Left ventricle myocardium inferior (tissue), 1 donor: Measurements from ENCODE around the gene CXCL17. TPM values are rescaled to one million over a fixed set of nuclear protein-coding genes. Genes with fewer than 3 reads are reported as not detected.

Experiments used
- DNase-seq: peaks from one replicate; pipeline ENCODE4 v3.0.0-alpha.2; 2020
- H3K27ac ChIP-seq: fragments of 200-600 bp; replicated peaks from 2 replicates; pipeline ENCODE4 v1.8.0; 2021
- H3K27me3 ChIP-seq: fragments of 200-600 bp; 2 replicates; pipeline ENCODE4 v1.8.0; 2021; ENCODE audit warnings: low read depth
- H3K36me3 ChIP-seq: fragments of 200-600 bp; 2 replicates; pipeline ENCODE4 v1.8.0; 2021
- H3K4me1 ChIP-seq: fragments of 200-600 bp; 2 replicates; pipeline ENCODE4 v1.8.0; 2021
- H3K4me3 ChIP-seq: fragments of 200-600 bp; 2 replicates; pipeline ENCODE4 v1.8.0; 2021; ENCODE audit warnings: mild to moderate bottlenecking, moderate library complexity
- H3K9me3 ChIP-seq: fragments of 200-600 bp; replicated peaks from 2 replicates; pipeline ENCODE4 v1.8.0; 2021
- intact Hi-C: fragments of 100-400 bp; cut with micrococcal nuclease; formaldehyde crosslinking; loops from one replicate; pipeline ENCODE4 v1.11.0; 2022
- total RNA-seq: library from RNA; stranded (reverse); fragmentation: NEBNext Ultra II Directional; extraction: Animal tissue kit (Norgen Biotek cat#: 25700); gene quantifications from one replicate; pipeline ENCODE4 v1.2.1, GENCODE V29; 2021
- TF ChIP-seq, protein P1 (sequence below): fragments of 200-600 bp; IDR thresholded peaks from 2 replicates; pipeline ENCODE4 v1.8.0; 2021; ENCODE audit warnings: antibody characterized with exemption, mild to moderate bottlenecking, borderline replicate concordance
- donor health status: DM: no; HTN: yes; CAD: no; lungs with severe emphysema.

CXCL17 gene
- total RNA-seq, 1 donor from 2014 or later, result not detected

DNA sequence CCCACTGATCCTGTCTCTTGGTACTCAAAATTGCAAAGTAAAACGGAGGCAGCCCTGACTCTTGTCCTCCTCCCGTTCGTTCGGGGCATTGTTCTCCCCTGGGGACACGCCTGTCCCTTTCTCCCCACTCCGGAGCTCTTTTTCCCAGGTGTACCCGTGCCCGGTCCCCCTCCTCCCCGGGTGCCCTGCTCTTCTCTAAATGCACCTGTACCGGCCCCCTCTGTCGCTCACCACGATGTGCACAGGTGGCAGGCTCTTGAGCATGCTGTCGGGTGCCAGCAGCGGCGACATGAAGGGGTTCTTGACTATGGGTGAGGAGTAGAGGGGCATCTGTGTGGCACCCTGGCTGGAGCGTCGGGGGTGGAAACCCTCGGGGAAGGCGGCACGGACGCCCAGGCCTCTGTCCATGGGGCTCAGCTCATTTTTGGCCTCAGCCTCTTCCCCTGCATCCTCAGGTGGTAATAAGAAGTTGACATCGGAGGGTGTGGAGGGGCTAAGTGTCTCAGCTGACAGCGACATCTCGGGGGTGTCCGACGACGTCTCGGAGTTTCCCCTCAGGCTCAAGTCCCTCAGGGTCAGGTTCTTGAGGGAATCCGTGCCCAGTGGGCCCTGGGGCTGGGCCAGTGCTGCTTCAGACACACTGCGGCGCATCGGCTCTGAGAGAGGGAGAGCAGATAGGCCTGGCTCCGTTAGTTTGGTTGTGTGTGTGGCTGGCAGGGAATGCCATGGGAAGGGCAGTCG lies 40.2 kb downstream of the CXCL17 start:
- peak overlapping the region; percentile 72 for H3K4me3 ChIP-seq
- H3K9me3 ChIP-seq, result no peaks in the 10 kb centered on the region
- DNase-seq, result no peak
- peak overlapping the region; percentile 80 for H3K27ac ChIP-seq
- TF ChIP-seq, protein P1, sequence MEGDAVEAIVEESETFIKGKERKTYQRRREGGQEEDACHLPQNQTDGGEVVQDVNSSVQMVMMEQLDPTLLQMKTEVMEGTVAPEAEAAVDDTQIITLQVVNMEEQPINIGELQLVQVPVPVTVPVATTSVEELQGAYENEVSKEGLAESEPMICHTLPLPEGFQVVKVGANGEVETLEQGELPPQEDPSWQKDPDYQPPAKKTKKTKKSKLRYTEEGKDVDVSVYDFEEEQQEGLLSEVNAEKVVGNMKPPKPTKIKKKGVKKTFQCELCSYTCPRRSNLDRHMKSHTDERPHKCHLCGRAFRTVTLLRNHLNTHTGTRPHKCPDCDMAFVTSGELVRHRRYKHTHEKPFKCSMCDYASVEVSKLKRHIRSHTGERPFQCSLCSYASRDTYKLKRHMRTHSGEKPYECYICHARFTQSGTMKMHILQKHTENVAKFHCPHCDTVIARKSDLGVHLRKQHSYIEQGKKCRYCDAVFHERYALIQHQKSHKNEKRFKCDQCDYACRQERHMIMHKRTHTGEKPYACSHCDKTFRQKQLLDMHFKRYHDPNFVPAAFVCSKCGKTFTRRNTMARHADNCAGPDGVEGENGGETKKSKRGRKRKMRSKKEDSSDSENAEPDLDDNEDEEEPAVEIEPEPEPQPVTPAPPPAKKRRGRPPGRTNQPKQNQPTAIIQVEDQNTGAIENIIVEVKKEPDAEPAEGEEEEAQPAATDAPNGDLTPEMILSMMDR, result no peak
- peaks cover 32% of the 10 kb centered on the region for H3K4me1 ChIP-seq
- H3K36me3 ChIP-seq, result peaks cover 27% of the 10 kb centered on the region
- no peaks in the 10 kb centered on the region for H3K27me3 ChIP-seq
- intact Hi-C loops, result no loop called here

DNA sequence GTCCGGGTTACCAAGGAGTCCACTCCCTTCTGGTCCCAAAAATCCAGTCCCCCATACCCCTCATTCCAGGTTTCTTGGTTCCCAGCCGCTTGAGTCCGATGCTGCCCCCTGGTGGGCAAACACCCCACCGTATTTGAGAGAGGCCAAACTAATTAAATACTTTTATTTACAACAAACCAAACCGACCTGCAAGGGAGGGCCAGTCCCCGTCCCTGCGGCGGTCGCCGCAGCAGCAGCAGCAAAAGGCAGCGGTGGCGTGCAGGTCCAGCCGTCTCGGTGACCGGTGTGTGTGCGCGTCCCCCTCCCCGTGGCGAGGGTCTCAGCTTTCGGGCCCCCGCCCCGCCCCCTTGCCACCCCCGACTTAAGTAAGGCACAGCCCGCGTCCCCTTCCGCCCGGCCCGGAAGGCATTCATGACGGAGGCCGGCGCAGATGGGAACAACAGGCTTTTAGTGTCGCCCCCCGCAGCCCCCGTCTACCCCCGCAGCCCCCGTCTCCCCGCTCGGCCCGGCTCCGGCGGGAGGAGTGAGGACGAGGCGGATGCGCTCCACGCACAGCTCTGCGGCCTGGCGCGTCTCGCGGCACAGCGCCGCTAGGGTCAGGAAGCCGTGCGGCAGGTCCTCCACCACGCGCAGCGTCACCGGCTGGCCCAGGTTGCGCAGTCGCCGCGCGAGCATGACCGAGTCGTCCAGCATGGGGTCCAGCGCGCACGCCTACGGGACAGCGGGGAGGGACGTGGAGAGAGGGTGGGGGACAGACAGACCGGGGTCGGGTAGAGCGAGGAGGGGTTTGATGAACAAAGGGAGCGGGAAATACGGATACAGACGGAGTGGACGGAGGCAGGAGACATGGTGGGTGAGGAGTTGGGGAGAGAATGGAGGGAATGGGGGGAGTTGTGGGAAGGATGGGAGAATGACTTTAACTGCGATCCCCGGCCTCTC lies 41.1 kb downstream of the CXCL17 start:
- peaks cover 36% of the 10 kb centered on the region for H3K4me1 ChIP-seq
- intact Hi-C loops, result no loop called here
- peak overlapping the region; percentile 80 for H3K27ac ChIP-seq

GRCh38 chr19:42400404-42400803 lies 42.3 kb downstream of the CXCL17 start:
- no peak overlapping the region for H3K4me3 ChIP-seq
- peaks cover 42% of the 10 kb centered on the region for H3K4me1 ChIP-seq
- H3K9me3 ChIP-seq, result no peaks in the 10 kb centered on the region
- H3K27me3 ChIP-seq, result no peaks in the 10 kb centered on the region
- intact Hi-C loops, result no loop called here
- no peak for DNase-seq
- TF ChIP-seq, protein P1, result no peak
- H3K27ac ChIP-seq, result no peak overlapping the region
- peaks cover 11% of the 10 kb centered on the region for H3K36me3 ChIP-seq

More for the DNA sequence above, 41.1 kb downstream of the CXCL17 start:
- Histone ChIP-seq H3K4me3 (peak overlapping the region; percentile 72), H3K27me3 (no peaks in the 10 kb centered on the region), H3K36me3 (peaks cover 18% of the 10 kb centered on the region), H3K9me3 (no peaks in the 10 kb centered on the region)
- TF ChIP-seq, protein P1, result peak; percentile 84
- DNase-seq, result peak; percentile 81

DNA sequence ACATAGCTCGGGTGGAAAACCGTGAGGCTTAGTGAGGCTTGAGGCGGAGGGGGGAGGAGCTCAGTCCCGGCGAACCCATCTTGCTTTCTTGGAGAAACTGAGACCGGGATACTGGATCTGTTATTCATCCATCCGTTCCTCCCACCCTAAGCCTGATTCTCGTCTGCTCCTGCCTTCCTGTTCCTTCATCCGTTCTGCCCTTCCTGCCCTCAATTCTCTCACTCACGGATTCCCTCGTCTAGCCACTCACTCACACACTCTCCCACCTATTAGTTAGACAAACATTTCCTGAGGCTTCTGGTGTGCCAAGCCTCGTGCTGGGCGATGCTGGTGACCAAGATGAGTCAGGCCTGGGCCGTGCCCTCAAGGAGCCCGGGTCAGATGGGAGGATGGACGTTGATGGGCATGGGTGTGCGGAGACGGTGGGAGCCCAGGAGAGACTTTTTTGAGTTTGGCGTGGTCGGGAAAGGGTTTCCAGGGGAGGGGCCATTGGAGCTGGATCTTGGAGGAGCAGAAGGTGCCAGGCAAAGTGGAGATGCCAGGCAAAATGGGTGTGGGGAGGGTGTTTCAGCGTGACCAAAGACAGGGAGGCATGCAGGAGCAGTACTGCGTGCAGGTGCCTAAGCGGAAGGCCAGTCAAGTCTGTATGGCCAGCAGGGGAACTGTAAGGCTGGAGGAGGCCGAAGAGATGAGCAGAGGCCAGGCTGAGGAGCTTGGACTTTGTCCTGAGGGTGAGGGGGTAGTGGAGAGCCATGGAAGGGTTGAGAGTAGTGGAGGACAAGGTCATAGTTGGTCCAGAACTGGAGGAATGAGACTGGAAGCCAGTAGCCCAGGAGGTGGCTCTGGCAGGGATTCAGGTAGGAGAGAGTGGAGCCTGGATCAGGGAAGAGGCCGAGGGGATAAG lies 45.2 kb downstream of the CXCL17 start:
- Histone ChIP-seq H3K4me1 (peaks cover 40% of the 10 kb centered on the region), H3K27ac (peak overlapping the region; percentile 81), H3K27me3 (no peaks in the 10 kb centered on the region), H3K36me3 (no peaks in the 10 kb centered on the region), H3K9me3 (no peaks in the 10 kb centered on the region), H3K4me3 (peak overlapping the region; percentile 76)
- DNase-seq, result no peak
- TF ChIP-seq, protein P1, result no peak
- intact Hi-C loops, result no loop called here
